ENCODE measurements around the gene CBX5. TPM values are rescaled to one million over a fixed set of nuclear protein-coding genes. Genes with fewer than 3 reads are reported as not detected.

The CBX5 gene
- polyA plus RNA-seq, 1 experiment = 14.3 TPM

GRCh38 chr12:54303640-54304039, 23.7 kb upstream of the CBX5 start:
- H3K4me3 ChIP-seq (ENCODE audit: low read depth, low read length) = no peak overlapping the region
- POLR2A ChIA-PET = interaction anchor here (0.6 to 0.9 kb wide), 2 partner anchors 15 to 24 kb away, joined by 3 to 9 read pairs; partner anchors contain the start of genes CBX5 and HNRNPA1
- CTCF ChIA-PET = interaction anchor here (1.7 kb wide), 1 partner anchor 21 kb away, joined by 6 read pairs; the partner anchor contains the start of gene COPZ1
- no peak for DNase-seq (ENCODE audit: low read depth)
- no peaks in the 10 kb centered on the region for H3K36me3 ChIP-seq (ENCODE audit: control insufficient read depth, insufficient read depth, low read length)
- peaks cover 13% of the 10 kb centered on the region for H3K27me3 ChIP-seq (ENCODE audit: control insufficient read depth, insufficient read depth, low read length)
- TF ChIP-seq, protein P1, sequence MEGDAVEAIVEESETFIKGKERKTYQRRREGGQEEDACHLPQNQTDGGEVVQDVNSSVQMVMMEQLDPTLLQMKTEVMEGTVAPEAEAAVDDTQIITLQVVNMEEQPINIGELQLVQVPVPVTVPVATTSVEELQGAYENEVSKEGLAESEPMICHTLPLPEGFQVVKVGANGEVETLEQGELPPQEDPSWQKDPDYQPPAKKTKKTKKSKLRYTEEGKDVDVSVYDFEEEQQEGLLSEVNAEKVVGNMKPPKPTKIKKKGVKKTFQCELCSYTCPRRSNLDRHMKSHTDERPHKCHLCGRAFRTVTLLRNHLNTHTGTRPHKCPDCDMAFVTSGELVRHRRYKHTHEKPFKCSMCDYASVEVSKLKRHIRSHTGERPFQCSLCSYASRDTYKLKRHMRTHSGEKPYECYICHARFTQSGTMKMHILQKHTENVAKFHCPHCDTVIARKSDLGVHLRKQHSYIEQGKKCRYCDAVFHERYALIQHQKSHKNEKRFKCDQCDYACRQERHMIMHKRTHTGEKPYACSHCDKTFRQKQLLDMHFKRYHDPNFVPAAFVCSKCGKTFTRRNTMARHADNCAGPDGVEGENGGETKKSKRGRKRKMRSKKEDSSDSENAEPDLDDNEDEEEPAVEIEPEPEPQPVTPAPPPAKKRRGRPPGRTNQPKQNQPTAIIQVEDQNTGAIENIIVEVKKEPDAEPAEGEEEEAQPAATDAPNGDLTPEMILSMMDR (IDR thresholded peaks at IDR 0.05; ENCODE audit: insufficient read depth, low read depth, low read length) = no peak

GRCh38 chr12:54301428-54302048, 21.6 kb upstream of the CBX5 start:
- Histone ChIP-seq H3K4me3 (ENCODE audit: low read depth, low read length) (no peak overlapping the region), H3K27me3 (ENCODE audit: control insufficient read depth, insufficient read depth, low read length) (peaks cover 13% of the 10 kb centered on the region), H3K36me3 (ENCODE audit: control insufficient read depth, insufficient read depth, low read length) (no peaks in the 10 kb centered on the region)
- TF ChIP-seq, protein P1 (IDR thresholded peaks at IDR 0.05; ENCODE audit: insufficient read depth, low read depth, low read length) = no peak
- ChIA-PET CTCF (interaction anchor here (0.6 to 3.5 kb wide), 19 partner anchors 8 to 98 kb away, joined by 3 to 17 read pairs (median 4); partner anchors contain the start of genes CBX5, COPZ1 and HNRNPA1), POLR2A (interaction anchor here (1.1 kb wide), 1 partner anchor 23 kb away, joined by 7 read pairs; the partner anchor contains the start of gene COPZ1)
- no peak for DNase-seq (ENCODE audit: low read depth)

DNA sequence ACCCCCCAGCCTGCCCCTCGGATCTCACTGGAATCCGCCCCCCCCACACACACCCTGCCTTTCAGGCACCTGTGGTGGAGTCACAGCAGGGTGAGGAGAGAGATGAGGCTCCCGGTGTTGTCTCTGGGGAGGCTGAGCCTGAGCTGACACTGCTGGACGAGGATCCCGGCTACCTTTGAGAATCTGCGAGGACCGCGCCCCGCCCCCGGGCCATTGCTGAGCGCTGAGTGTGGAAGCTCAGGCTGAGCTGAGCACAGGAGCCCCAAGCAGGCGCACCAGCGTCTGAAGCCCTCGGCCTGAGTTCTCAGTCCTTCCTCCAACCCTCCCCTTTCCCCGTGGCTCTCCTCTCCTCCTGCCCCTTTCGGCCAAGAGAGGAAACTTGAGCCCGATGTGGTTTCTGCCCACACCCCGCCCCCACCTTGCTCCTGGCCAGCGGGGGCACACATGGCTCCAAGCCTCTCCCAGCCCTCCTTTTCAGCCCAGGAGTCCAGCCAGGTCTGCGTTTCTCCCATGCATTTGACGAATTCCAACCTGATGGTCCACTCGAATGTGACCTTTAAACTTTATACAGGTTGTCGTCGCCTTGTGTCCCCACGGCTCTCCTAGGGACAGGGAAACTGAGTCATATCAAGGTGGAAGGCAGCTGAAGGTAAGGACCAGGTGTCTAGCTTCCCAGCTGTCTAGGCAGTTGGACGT, 21.0 kb upstream of the CBX5 start, which contains the start of gene NFE2:
TSS of gene NFE2 (minus strand) at position 284 of the 696 bp plus-strand sequence. CDS start 5,767 bp downstream, outside the sequence.
- ChIA-PET CTCF (interaction anchor here (0.7 to 3.5 kb wide), 18 partner anchors 8 to 99 kb away, joined by 3 to 17 read pairs (median 4); partner anchors contain the start of genes CBX5, COPZ1 and HNRNPA1), POLR2A (interaction anchor here (0.5 to 1.1 kb wide), 2 partner anchors 24 to 33 kb away, joined by 7 to 12 read pairs; partner anchors contain the start of gene COPZ1)
- Histone ChIP-seq H3K36me3 (ENCODE audit: control insufficient read depth, insufficient read depth, low read length) (no peaks in the 10 kb centered on the region), H3K27me3 (ENCODE audit: control insufficient read depth, insufficient read depth, low read length) (peaks cover 13% of the 10 kb centered on the region), H3K4me3 (ENCODE audit: low read depth, low read length) (peak within 1 kb of the TSS; percentile 25)
- no peak for DNase-seq (ENCODE audit: low read depth)
- TF ChIP-seq, protein P1 (IDR thresholded peaks at IDR 0.05; ENCODE audit: insufficient read depth, low read depth, low read length) = peak; percentile 32; the same call in 1 of the 2 replicates

- H3K36me3 ChIP-seq (ENCODE audit: control insufficient read depth, insufficient read depth, low read length) = no peaks in the 10 kb centered on the region
- TF ChIP-seq, protein P1 (IDR thresholded peaks at IDR 0.05; ENCODE audit: insufficient read depth, low read depth, low read length) = no peak
- DNase-seq (ENCODE audit: low read depth) = no peak
- ChIA-PET POLR2A (interaction anchor here (0.5 to 1.1 kb wide), 2 partner anchors 25 to 33 kb away, joined by 7 to 12 read pairs; partner anchors contain the start of gene COPZ1), CTCF (interaction anchor here (0.6 to 3.5 kb wide), 22 partner anchors 8 to 275 kb away, joined by 3 to 17 read pairs (median 4); partner anchors contain the start of genes CBX5, COPZ1 and HNRNPA1)
- peak overlapping the region; percentile 25 for H3K4me3 ChIP-seq (ENCODE audit: low read depth, low read length)
- peaks cover 13% of the 10 kb centered on the region for H3K27me3 ChIP-seq (ENCODE audit: control insufficient read depth, insufficient read depth, low read length)
Measured at GRCh38 chr12:54300225-54300731, 20.4 kb upstream of the CBX5 start.

Measured in BJ (cell line).